Ascending aorta (tissue), 2 donors: ENCODE data around the gene S1PR3. TPM values are rescaled to one million over a fixed set of nuclear protein-coding genes. Genes with fewer than 3 reads are reported as not detected.

Source experiments
- DNase-seq, 2 donors: peaks; one replicate each; pipeline ENCODE4 v3.0.0-alpha.2; 2019; ENCODE audit warnings: low spot score in 2 of 2
- H3K27ac ChIP-seq, 2 donors: fragments of 200-600 bp; sonication (generic); one replicate each; pipeline ENCODE4 v1.5.1; 2016 to 2017; ENCODE audit warnings: mild to moderate bottlenecking in 1 of 2
- H3K27me3 ChIP-seq: fragments of 200-600 bp; sonication (generic); one replicate; pipeline ENCODE4 v1.5.1; 2017
- H3K36me3 ChIP-seq, 2 donors: fragments of 200-600 bp; sonication (generic); one replicate each; pipeline ENCODE4 v1.5.1; 2016
- H3K4me1 ChIP-seq, 2 donors: fragments of 200-600 bp; sonication (generic); one replicate each; pipeline ENCODE4 v1.5.1; 2016 to 2017; ENCODE audit warnings: mild to moderate bottlenecking in 1 of 2
- H3K4me3 ChIP-seq, 2 donors: fragments of 200-600 bp; sonication (generic); one replicate each; pipeline ENCODE4 v1.5.1; 2016 to 2017; ENCODE audit warnings: mild to moderate bottlenecking in 1 of 2
- H3K9me3 ChIP-seq, 2 donors: fragments of 200-600 bp; sonication (generic); one replicate each; pipeline ENCODE4 v1.5.1; 2016
- CTCF ChIP-seq, 3 experiments: fragments of 200-600 bp in 2 of 3; fragments of 450-650 bp in 1 of 3; sonication (generic) in 2 of 3; IDR thresholded peaks; one replicate each; pipeline ENCODE4 v1.5.1; 2016 to 2019; ENCODE audit warnings: antibody characterized with exemption in 3 of 3, mild to moderate bottlenecking in 1 of 3, moderate library complexity in 1 of 3
- intact Hi-C: fragments of 100-400 bp; cut with DNase I; formaldehyde crosslinking; loops from one replicate; pipeline ENCODE4 v1.15.1; 2023
- total RNA-seq: library from RNA; depleted of rRNA; stranded (reverse); fragments of >200 nt; gene quantifications from one replicate; pipeline ENCODE4 v1.1.0, GENCODE V29; 2016

S1PR3 gene
- total RNA-seq, 1 donor from 2014 or later = 59.3 TPM

- DNase-seq = no peak
- Histone ChIP-seq H3K27ac (no peak overlapping the region), H3K4me1 (no peaks in the 10 kb centered on the region), H3K4me3 (no peak overlapping the region), H3K36me3 (no peaks in the 10 kb centered on the region), H3K27me3 (no peaks in the 10 kb centered on the region), H3K9me3 (no peaks in the 10 kb centered on the region)
- TF ChIP-seq CTCF (IDR thresholded peaks at IDR 0.05) = no peak
- intact Hi-C loops = no loop called here
Measured at GRCh38 chr9:89052470-89053097, 61.3 kb downstream of the S1PR3 start.

DNA sequence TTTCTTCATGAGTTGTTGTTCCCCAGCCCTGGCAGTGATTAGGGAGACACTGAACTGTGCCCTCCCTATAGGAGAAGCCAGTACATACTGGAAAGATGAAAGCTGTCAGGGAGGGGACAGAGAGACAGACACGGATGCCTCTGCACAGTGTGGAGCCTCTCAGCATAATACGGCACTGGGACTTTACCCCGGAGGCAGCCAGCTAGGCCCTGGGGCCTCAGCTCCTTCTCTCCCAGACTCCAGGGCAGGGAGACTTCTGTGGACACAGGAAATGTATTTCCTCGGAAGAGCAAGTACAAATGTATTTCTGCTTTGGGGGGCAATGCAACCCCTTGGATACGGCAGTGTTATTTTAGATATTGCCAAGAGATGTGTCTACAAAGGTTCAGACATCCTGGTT lies 62.0 kb downstream of the S1PR3 start:
- intact Hi-C loops = no loop called here
- no peaks in the 10 kb centered on the region for H3K36me3 ChIP-seq
- no peak overlapping the region for H3K27ac ChIP-seq
- no peaks in the 10 kb centered on the region for H3K4me1 ChIP-seq
- H3K4me3 ChIP-seq = no peak overlapping the region
- no peak for TF ChIP-seq CTCF (IDR thresholded peaks at IDR 0.05)
- H3K27me3 ChIP-seq = no peaks in the 10 kb centered on the region
- no peaks in the 10 kb centered on the region for H3K9me3 ChIP-seq
- DNase-seq = no peak

Other genes starting within 250 kb of the S1PR3 start
- gene SHC3, start 187.3 kb downstream of the S1PR3 start, total RNA-seq = 0.85 TPM